ENCODE data around the gene STX7.

DNA sequence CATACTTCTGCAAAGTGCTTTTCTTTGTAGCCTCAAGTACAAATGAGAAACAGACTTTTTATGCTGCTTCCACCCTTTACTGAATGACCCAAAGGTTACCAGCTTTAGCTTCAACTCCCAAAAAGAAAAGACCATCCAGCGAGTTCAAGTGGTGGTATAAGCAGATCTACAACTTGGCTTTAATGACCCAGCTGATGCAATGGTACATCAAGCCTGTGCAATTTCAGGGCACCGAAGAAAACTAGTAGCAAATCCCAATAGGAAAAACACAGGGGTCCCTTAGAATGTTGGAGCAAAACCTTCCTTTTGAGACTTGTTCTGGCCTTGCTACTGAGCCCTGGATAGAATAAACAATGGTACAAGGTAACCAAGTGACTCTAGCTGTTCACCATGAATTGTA lies 33.8 kb downstream of the STX7 start:
- TF ChIP-seq GATA2 (IDR thresholded peaks at IDR 0.05; ENCODE audit: insufficient read depth, insufficient read length, low read depth, low read length) (no peak), EZH2 (IDR thresholded peaks at IDR 0.05; ENCODE audit: borderline replicate concordance, low read depth, low read length, severe bottlenecking) (no peak), POLR2AphosphoS5 (IDR thresholded peaks at IDR 0.05; ENCODE audit: insufficient read depth, low read depth, low read length) (no peak), POLR2A (IDR thresholded peaks at IDR 0.05; ENCODE audit: low read depth, low read length) (no peak), JUN (IDR thresholded peaks at IDR 0.05; ENCODE audit: borderline replicate concordance, insufficient read depth, insufficient read length, low read depth) (no peak), MYC (IDR thresholded peaks at IDR 0.05; ENCODE audit: low read depth, low read length) (no peak)
- TF ChIP-seq, protein P1, sequence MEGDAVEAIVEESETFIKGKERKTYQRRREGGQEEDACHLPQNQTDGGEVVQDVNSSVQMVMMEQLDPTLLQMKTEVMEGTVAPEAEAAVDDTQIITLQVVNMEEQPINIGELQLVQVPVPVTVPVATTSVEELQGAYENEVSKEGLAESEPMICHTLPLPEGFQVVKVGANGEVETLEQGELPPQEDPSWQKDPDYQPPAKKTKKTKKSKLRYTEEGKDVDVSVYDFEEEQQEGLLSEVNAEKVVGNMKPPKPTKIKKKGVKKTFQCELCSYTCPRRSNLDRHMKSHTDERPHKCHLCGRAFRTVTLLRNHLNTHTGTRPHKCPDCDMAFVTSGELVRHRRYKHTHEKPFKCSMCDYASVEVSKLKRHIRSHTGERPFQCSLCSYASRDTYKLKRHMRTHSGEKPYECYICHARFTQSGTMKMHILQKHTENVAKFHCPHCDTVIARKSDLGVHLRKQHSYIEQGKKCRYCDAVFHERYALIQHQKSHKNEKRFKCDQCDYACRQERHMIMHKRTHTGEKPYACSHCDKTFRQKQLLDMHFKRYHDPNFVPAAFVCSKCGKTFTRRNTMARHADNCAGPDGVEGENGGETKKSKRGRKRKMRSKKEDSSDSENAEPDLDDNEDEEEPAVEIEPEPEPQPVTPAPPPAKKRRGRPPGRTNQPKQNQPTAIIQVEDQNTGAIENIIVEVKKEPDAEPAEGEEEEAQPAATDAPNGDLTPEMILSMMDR (IDR thresholded peaks at IDR 0.05; ENCODE audit: extremely low read depth in 1 of 2, insufficient read depth in 1 of 2, low read depth in 1 of 2, low read length in 2 of 2): no peak

All from endothelial cell of umbilical vein (primary cell).